SK-N-SH (cell line): Measurements from ENCODE around the gene VASP.

Source experiments
- CHD2 ChIP-seq: fragments of 150-350 bp; IDR thresholded peaks from 2 replicates; pipeline ENCODE4 v1.6.1; 2018; ENCODE audit warnings: low read length; ENCODE audit not compliant: partially characterized antibody
- EP300 ChIP-seq, 2 experiments: IDR thresholded peaks; 2 replicates each; pipeline versions ENCODE4 v1.4.0 to v1.6.1; 2012; ENCODE audit warnings: borderline replicate concordance in 1 of 2, low read depth in 1 of 2, low read length in 1 of 2
- EZH2phosphoT487 ChIP-seq: fragments of 200-600 bp; sonication (generic); IDR thresholded peaks from 2 replicates; pipeline ENCODE4 v1.6.1; 2017; ENCODE audit warnings: low read depth, mixed run types, mild to moderate bottlenecking, antibody characterized with exemption, moderate library complexity, borderline replicate concordance
- FOXM1 ChIP-seq: IDR thresholded peaks from 2 replicates; pipeline ENCODE4 v1.4.0; 2012; ENCODE audit warnings: low read depth, mild to moderate bottlenecking
- MAX ChIP-seq: IDR thresholded peaks from 2 replicates; pipeline ENCODE4 v1.4.0; 2012; ENCODE audit warnings: low read depth
- MXI1 ChIP-seq: IDR thresholded peaks from 2 replicates; pipeline ENCODE4 v1.6.1; 2012; ENCODE audit warnings: mild to moderate bottlenecking, low read depth, low read length, improper control_type of control experiment
- POLR2AphosphoS5 ChIP-seq: IDR thresholded peaks from 2 replicates; pipeline ENCODE4 v1.6.1; 2012; ENCODE audit warnings: low read depth, low read length
- RAD21 ChIP-seq: IDR thresholded peaks from 2 replicates; pipeline ENCODE4 v1.6.1; 2012; ENCODE audit warnings: mild to moderate bottlenecking, low read length
- SIN3A ChIP-seq: IDR thresholded peaks from 2 replicates; pipeline ENCODE4 v1.6.1; 2012; ENCODE audit warnings: low read depth, mild to moderate bottlenecking, low read length, moderate library complexity, borderline replicate concordance
- TAF1 ChIP-seq: IDR thresholded peaks from 2 replicates; pipeline ENCODE4 v1.6.1; 2012; ENCODE audit warnings: low read depth, mild to moderate bottlenecking, low read length, moderate library complexity, borderline replicate concordance
- TCF12 ChIP-seq: IDR thresholded peaks from 2 replicates; pipeline ENCODE4 v1.4.0; 2012
- TEAD4 ChIP-seq: IDR thresholded peaks from 2 replicates; pipeline ENCODE4 v1.4.0; 2012; ENCODE audit warnings: mild to moderate bottlenecking, borderline replicate concordance; ENCODE audit not compliant: insufficient read depth
- TF ChIP-seq, protein P1 (sequence below): fragments of 200-600 bp; sonication (generic); IDR thresholded peaks from 2 replicates; pipeline ENCODE4 v1.6.1; 2017; ENCODE audit warnings: antibody characterized with exemption, mild to moderate bottlenecking, moderate library complexity

DNA sequence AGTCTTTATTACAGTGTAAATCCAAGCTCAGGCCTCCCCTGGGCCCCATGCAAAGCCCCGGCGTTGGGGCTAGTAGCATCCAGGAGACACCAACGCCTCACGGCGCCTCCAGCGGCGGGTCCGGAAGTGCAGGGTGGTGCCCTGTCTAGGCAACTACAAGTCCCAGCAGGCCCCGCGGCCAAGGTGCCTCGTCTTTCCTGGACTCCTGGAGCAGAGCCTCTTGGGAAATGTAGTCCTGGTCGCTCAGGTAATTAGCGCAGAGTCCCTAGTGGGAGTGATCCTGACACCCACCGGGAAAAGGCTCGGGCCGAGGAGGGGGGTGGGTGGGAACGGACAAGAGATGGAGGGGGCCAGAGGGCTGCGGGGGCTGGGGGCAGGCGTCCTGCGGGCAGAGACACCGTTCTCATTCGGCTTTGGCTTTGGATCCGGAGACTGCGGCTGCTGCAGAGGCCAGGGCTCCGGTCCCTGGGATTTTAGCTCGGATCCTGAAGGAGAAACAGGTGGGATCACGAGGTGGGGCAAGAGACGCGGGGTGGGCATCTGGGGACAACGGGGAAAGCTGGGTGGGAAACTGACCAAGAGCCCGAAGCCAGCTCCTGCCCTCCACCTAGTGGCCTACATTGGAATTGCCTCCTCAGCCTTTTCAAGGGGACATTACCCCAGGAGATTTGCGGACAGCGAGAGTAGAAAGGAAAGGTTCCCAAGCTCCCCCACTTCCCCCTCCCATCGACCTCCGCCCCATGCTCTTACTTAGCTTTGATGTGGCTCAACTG lies 21.8 kb upstream of the VASP start:
- no peak for TF ChIP-seq POLR2AphosphoS5
- TF ChIP-seq, protein P1, sequence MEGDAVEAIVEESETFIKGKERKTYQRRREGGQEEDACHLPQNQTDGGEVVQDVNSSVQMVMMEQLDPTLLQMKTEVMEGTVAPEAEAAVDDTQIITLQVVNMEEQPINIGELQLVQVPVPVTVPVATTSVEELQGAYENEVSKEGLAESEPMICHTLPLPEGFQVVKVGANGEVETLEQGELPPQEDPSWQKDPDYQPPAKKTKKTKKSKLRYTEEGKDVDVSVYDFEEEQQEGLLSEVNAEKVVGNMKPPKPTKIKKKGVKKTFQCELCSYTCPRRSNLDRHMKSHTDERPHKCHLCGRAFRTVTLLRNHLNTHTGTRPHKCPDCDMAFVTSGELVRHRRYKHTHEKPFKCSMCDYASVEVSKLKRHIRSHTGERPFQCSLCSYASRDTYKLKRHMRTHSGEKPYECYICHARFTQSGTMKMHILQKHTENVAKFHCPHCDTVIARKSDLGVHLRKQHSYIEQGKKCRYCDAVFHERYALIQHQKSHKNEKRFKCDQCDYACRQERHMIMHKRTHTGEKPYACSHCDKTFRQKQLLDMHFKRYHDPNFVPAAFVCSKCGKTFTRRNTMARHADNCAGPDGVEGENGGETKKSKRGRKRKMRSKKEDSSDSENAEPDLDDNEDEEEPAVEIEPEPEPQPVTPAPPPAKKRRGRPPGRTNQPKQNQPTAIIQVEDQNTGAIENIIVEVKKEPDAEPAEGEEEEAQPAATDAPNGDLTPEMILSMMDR = peak; percentile 67
- no peak for TF ChIP-seq MAX
- TF ChIP-seq TCF12 = no peak
- no peak for TF ChIP-seq FOXM1
- peak; percentile 88 for TF ChIP-seq CHD2
- TF ChIP-seq SIN3A = no peak
- no peak for TF ChIP-seq EP300 (IDR thresholded peaks at IDR 0.05; ENCODE audit: borderline replicate concordance in 1 of 2, low read depth in 1 of 2, low read length in 1 of 2)
- no peak for TF ChIP-seq TAF1
- TF ChIP-seq RAD21 = peak; percentile 62
- TF ChIP-seq TEAD4 = no peak
- no peak for TF ChIP-seq EZH2phosphoT487
- no peak for TF ChIP-seq MXI1
